Suprapubic skin (tissue), 4 donors: ENCODE measurements around the gene GYPB. TPM values are rescaled to one million over a fixed set of nuclear protein-coding genes. Genes with fewer than 3 reads are reported as not detected.
"Not testable (repeated sequence)": the region's sequence is repeated elsewhere in the genome, so short reads cannot be mapped to it uniquely, and the experiment has no call there.

Experiments used
- DNase-seq, 2 donors: peaks; one replicate each; pipeline ENCODE4 v3.0.0-alpha.2; 2019; ENCODE audit warnings: low spot score in 2 of 2
- H3K27ac ChIP-seq: fragments of 200-600 bp; sonication (generic); one replicate; pipeline ENCODE4 v1.5.1; 2019
- H3K27me3 ChIP-seq: fragments of 200-600 bp; sonication (generic); one replicate; pipeline ENCODE4 v1.5.1; 2019
- H3K36me3 ChIP-seq: fragments of 200-600 bp; sonication (generic); one replicate; pipeline ENCODE4 v1.5.1; 2019
- H3K4me1 ChIP-seq: fragments of 200-600 bp; sonication (generic); one replicate; pipeline ENCODE4 v1.5.1; 2019
- H3K4me3 ChIP-seq: fragments of 200-600 bp; sonication (generic); one replicate; pipeline ENCODE4 v1.5.1; 2019; ENCODE audit warnings: mild to moderate bottlenecking
- H3K9me3 ChIP-seq: fragments of 200-600 bp; sonication (generic); one replicate; pipeline ENCODE4 v1.5.1; 2019
- CTCF ChIP-seq, 2 donors: fragments of 200-600 bp in 1 of 2; fragments of 450-650 bp in 1 of 2; sonication (generic) in 1 of 2; IDR thresholded peaks; one replicate each; pipeline ENCODE4 v1.5.1; 2016 to 2019; ENCODE audit warnings: antibody characterized with exemption in 2 of 2, mild to moderate bottlenecking in 1 of 2, moderate library complexity in 1 of 2
- EP300 ChIP-seq: sonication (generic); formaldehyde crosslinking; IDR thresholded peaks from one replicate; pipeline ENCODE4 v1.6.1; 2017; ENCODE audit warnings: antibody characterized with exemption
- POLR2A ChIP-seq, 2 donors: fragments of 450-650 bp; IDR thresholded peaks; one replicate each; pipeline ENCODE4 v1.6.1; 2017; ENCODE audit warnings: antibody characterized with exemption in 2 of 2, mild to moderate bottlenecking in 2 of 2, moderate library complexity in 2 of 2
- POLR2AphosphoS5 ChIP-seq, 3 donors: sonication (generic); formaldehyde crosslinking; IDR thresholded peaks; one replicate each; pipeline ENCODE4 v1.6.1; 2017; ENCODE audit warnings: antibody characterized with exemption in 3 of 3
- WGBS: methylation state at CpG from one replicate; pipeline ENCODE4 v1.1.5; 2018; 5-methylcytosine and 5-hydroxymethylcytosine counted together
- total RNA-seq, 4 donors: library from RNA; depleted of rRNA; stranded (reverse); fragments of >200 nt; gene quantifications; one replicate each; pipeline ENCODE4 v1.1.0, GENCODE V29; 2016

Gene GYPB
- total RNA-seq, 4 donors from 2014 or later, result not detected

GRCh38 chr4:143961075-143961474, 58.1 kb downstream of the GYPB start:
- no peak overlapping the region for H3K4me3 ChIP-seq
- H3K27ac ChIP-seq, result no peak overlapping the region
- no peaks in the 10 kb centered on the region for H3K27me3 ChIP-seq
- DNase-seq, result no peak
- no peaks in the 10 kb centered on the region for H3K4me1 ChIP-seq
- no peak for TF ChIP-seq POLR2AphosphoS5 (IDR thresholded peaks at IDR 0.05)
- TF ChIP-seq POLR2A (IDR thresholded peaks at IDR 0.05), result no peak
- no peak for TF ChIP-seq EP300
- no peak for TF ChIP-seq CTCF (IDR thresholded peaks at IDR 0.05)
- no peaks in the 10 kb centered on the region for H3K36me3 ChIP-seq
- WGBS, result 82% methylated on average over 3 of the region's 4 CpGs
- no peaks in the 10 kb centered on the region for H3K9me3 ChIP-seq

- not testable (repeated sequence) for H3K4me1 ChIP-seq, H3K9me3 ChIP-seq, H3K27me3 ChIP-seq, H3K36me3 ChIP-seq, H3K27ac ChIP-seq, H3K4me3 ChIP-seq, DNase-seq
- WGBS, result 79% methylated on average over 3 of the region's 3 CpGs
Measured at GRCh38 chr4:143955306-143955705, 63.9 kb downstream of the GYPB start.

- not testable (repeated sequence) for H3K4me3 ChIP-seq, H3K27me3 ChIP-seq, H3K9me3 ChIP-seq, H3K27ac ChIP-seq, H3K4me1 ChIP-seq, DNase-seq, H3K36me3 ChIP-seq
Measured at GRCh38 chr4:143951458-143951972, 67.7 kb downstream of the GYPB start.

- not testable (repeated sequence) for H3K27me3 ChIP-seq, H3K27ac ChIP-seq, DNase-seq, H3K9me3 ChIP-seq, H3K36me3 ChIP-seq, H3K4me3 ChIP-seq, H3K4me1 ChIP-seq
- WGBS, result 93% methylated on average over 4 of the region's 4 CpGs
Measured at GRCh38 chr4:143950967-143951366, 68.2 kb downstream of the GYPB start.

- H3K4me1 ChIP-seq, H3K27me3 ChIP-seq, H3K36me3 ChIP-seq, DNase-seq, H3K4me3 ChIP-seq, H3K9me3 ChIP-seq, H3K27ac ChIP-seq: not testable (repeated sequence)
- 63% methylated on average over 1 of the region's 1 CpG for WGBS
Measured at GRCh38 chr4:143950185-143950584, 69.0 kb downstream of the GYPB start.

GRCh38 chr4:143947493-143947892, 71.7 kb downstream of the GYPB start:
- DNase-seq, H3K4me3 ChIP-seq, H3K27me3 ChIP-seq, H3K4me1 ChIP-seq, H3K27ac ChIP-seq, H3K36me3 ChIP-seq, H3K9me3 ChIP-seq: not testable (repeated sequence)
- WGBS, result 32% methylated on average over 1 of the region's 1 CpG

Other genes with a start within 250 kb of the GYPB start
- not detected for gene GYPE, start 113.8 kb downstream of the GYPB start, total RNA-seq
- not detected for gene GYPA, start 121.3 kb upstream of the GYPB start, total RNA-seq